A549 (cell line): Measurements from ENCODE around the gene UNC45A. TPM values are rescaled to one million over a fixed set of nuclear protein-coding genes. Genes with fewer than 3 reads are reported as not detected.
A peak's percentile ranks its signal among the peaks of the same experiment; 100 is the strongest.

ENCODE experiments used
- ATAC-seq, 2 experiments: fragments of 200-7000 bp in 1 of 2; fragments of >200 bp in 1 of 2; cut with Nextera tagmentation in 1 of 2; cut with Tn5 transposase in 1 of 2; 3 replicates each; pipeline versions ENCODE4 v1.8.0 to v1.9.1; 2018 to 2020; ENCODE audit warnings: mild to moderate bottlenecking in 1 of 2, moderate library complexity in 1 of 2
- CTCF ChIA-PET: fragments of 300-600 bp; sonication (Branson Sonifier 250); formaldehyde crosslinking; extraction: SDS; loops from one replicate; lab custom pipeline; 2021; ENCODE audit warnings: antibody characterized with exemption, inconsistent platforms; lab: Yijun Ruan, JAX
- POLR2A ChIA-PET: fragments of 350-600 bp; formaldehyde crosslinking; extraction: SDS; loops from one replicate; lab custom pipeline; 2021; ENCODE audit warnings: antibody characterized with exemption, inconsistent platforms; lab: Yijun Ruan, JAX
- DNase-seq, 2 experiments: peaks; one replicate each; pipeline versions ENCODE4 v3.0.0 to v3.0.0-alpha.2; 2011 to 2016; ENCODE audit warnings: low read depth in 1 of 2, low spot score in 1 of 2
- FAIRE-seq: peaks from 2 replicates; lab custom pipeline; 2011; peaks lifted over from hg19 to GRCh38; lab: Jason Lieb, UNC
- H3K27ac ChIP-seq, 2 experiments: fragments of >200 bp; sonication (Bioruptor Twin); formaldehyde crosslinking; 3 replicates each; pipeline ENCODE4 v1.5.1; 2016 to 2017
- H3K4me1 ChIP-seq: fragments of >200 bp; sonication (Bioruptor Twin); formaldehyde crosslinking; 3 replicates; pipeline ENCODE4 v1.6.1; 2016
- H3K4me2 ChIP-seq: fragments of >200 bp; sonication (Bioruptor Twin); formaldehyde crosslinking; 3 replicates; pipeline ENCODE4 v1.6.1; 2016
- H3K4me3 ChIP-seq: fragments of >200 bp; sonication (Bioruptor Twin); formaldehyde crosslinking; 3 replicates; pipeline ENCODE4 v1.5.1; 2016
- H3K9me3 ChIP-seq: fragments of >200 bp; sonication (Bioruptor Twin); formaldehyde crosslinking; 3 replicates; pipeline ENCODE4 v1.6.1; 2016
- BHLHE40 ChIP-seq: IDR thresholded peaks from 2 replicates; pipeline ENCODE4 v1.6.1; 2012; ENCODE audit warnings: low read depth, low read length, inconsistent platforms
- CBX2 ChIP-seq: fragments of 200-600 bp; sonication (generic); IDR thresholded peaks from 2 replicates; pipeline ENCODE4 v1.6.1; 2016; ENCODE audit warnings: low read depth, mild to moderate bottlenecking, borderline replicate concordance
- CHD2 ChIP-seq: fragments of 150-350 bp; IDR thresholded peaks from 2 replicates; pipeline ENCODE4 v1.6.1; 2014; ENCODE audit warnings: low read length; ENCODE audit not compliant: partially characterized antibody
- EHMT2 ChIP-seq: fragments of 200-600 bp; sonication (generic); IDR thresholded peaks from 2 replicates; pipeline ENCODE4 v1.6.1; 2016; ENCODE audit warnings: antibody characterized with exemption, low read depth, mild to moderate bottlenecking, moderate library complexity
- FOXS1 ChIP-seq: fragments of 250-450 bp; sonication (Bioruptor Pico); IDR thresholded peaks from 2 replicates; pipeline ENCODE4 v1.5.0; 2020; ENCODE audit warnings: mild to moderate bottlenecking, moderate library complexity
- JUN ChIP-seq, 2 experiments: fragments of >200 bp; sonication (Bioruptor Twin); formaldehyde crosslinking; IDR thresholded peaks; 2 replicates in 1 of 2; 3 replicates in 1 of 2; pipeline ENCODE4 v1.6.1; 2016 to 2017
- NPAS2 ChIP-seq: fragments of 250-450 bp; sonication (Bioruptor Pico); IDR thresholded peaks from 2 replicates; pipeline ENCODE4 v1.8.0; 2022; ENCODE audit warnings: mild to moderate bottlenecking, moderate library complexity, borderline replicate concordance
- RARB ChIP-seq: fragments of 250-450 bp; sonication (Bioruptor Pico); IDR thresholded peaks from 2 replicates; pipeline ENCODE4 v1.8.0; 2021; ENCODE audit warnings: mild to moderate bottlenecking, moderate library complexity
- TFCP2L1 ChIP-seq: fragments of 250-450 bp; sonication (Bioruptor Pico); IDR thresholded peaks from 2 replicates; pipeline ENCODE4 v1.5.0; 2021; ENCODE audit warnings: mild to moderate bottlenecking
- ZFP36 ChIP-seq: fragments of 450-650 bp; IDR thresholded peaks from 2 replicates; pipeline ENCODE4 v1.6.1; 2014; ENCODE audit warnings: borderline replicate concordance; ENCODE audit not compliant: partially characterized antibody
- WGBS: methylation state at CpG from one replicate; pipeline ENCODE4 v1.1.6; 2017; ENCODE audit errors: missing lambda C conversion rate; 5-methylcytosine and 5-hydroxymethylcytosine counted together
- polyA plus RNA-seq, 4 experiments: library from polyadenylated mRNA; depleted of rRNA in 3 of 4; stranded (reverse); fragments of >200 nt; fragmentation: RNase III in 1 of 4; extraction: RNeasy Plus Mini Kit Qiagen cat#74134 plus additional on column Dnase treatment in 1 of 4; gene quantifications; 2 replicates in 3 of 4; 3 replicates in 1 of 4; pipeline ENCODE4 v1.2.3, GENCODE V29; 2011 to 2017
- TF ChIP-seq, protein P1 (sequence below): fragments of >200 bp; sonication (Bioruptor Twin); formaldehyde crosslinking; IDR thresholded peaks from 3 replicates; pipeline ENCODE4 v1.6.1; 2016
- TF ChIP-seq, protein P2 (sequence below): fragments of 150-350 bp; IDR thresholded peaks from 2 replicates; pipeline ENCODE4 v1.6.1; 2014; ENCODE audit warnings: low read depth, mild to moderate bottlenecking, low read length
- TF ChIP-seq, protein P3 (sequence below): fragments of >200 bp; sonication (Bioruptor Twin); formaldehyde crosslinking; IDR thresholded peaks from 3 replicates; pipeline ENCODE4 v1.5.1; 2016
- TF ChIP-seq, protein P4 (sequence below): fragments of >200 bp; sonication (Bioruptor Twin); formaldehyde crosslinking; IDR thresholded peaks from 2 replicates; pipeline ENCODE4 v1.6.1; 2016
- TF ChIP-seq, protein P5 (sequence below): IDR thresholded peaks from 2 replicates; pipeline ENCODE4 v1.6.1; 2012
- TF ChIP-seq, protein P6 (sequence below): fragments of 450-650 bp; IDR thresholded peaks from 2 replicates; pipeline ENCODE4 v1.6.1; 2014; ENCODE audit warnings: antibody characterized with exemption
- TF ChIP-seq, protein P7 (sequence below): IDR thresholded peaks from 2 replicates; pipeline ENCODE4 v1.6.1; 2012

UNC45A gene
- polyA plus RNA-seq, 2 of the 4 experiments (the other 2 are of a cell fraction), result 48.2 to 80.4 TPM

DNA sequence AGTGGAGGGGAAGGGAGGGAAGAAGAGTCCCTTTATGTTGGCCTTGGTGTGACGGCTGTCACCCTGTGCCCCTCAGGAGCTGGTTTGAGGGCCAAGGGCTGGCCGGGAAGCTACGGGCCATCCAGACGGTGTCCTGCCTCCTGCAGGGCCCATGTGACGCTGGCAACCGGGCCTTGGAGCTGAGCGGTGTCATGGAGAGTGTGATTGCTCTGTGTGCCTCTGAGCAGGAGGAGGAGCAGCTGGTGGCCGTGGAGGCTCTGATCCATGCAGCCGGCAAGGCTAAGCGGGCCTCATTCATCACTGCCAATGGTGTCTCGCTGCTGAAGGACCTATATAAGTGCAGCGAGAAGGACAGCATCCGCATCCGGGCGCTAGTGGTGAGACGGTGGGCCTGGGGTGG, 11.5 kb downstream of the UNC45A start:
- DNase-seq (no peak), ATAC-seq (no peak; a peak in 1 of 6 replicates), FAIRE-seq (no peak)
- no peak overlapping the region for H3K4me2 ChIP-seq
- peaks cover 11% of the 10 kb centered on the region for H3K4me1 ChIP-seq
- TF ChIP-seq, protein P1, sequence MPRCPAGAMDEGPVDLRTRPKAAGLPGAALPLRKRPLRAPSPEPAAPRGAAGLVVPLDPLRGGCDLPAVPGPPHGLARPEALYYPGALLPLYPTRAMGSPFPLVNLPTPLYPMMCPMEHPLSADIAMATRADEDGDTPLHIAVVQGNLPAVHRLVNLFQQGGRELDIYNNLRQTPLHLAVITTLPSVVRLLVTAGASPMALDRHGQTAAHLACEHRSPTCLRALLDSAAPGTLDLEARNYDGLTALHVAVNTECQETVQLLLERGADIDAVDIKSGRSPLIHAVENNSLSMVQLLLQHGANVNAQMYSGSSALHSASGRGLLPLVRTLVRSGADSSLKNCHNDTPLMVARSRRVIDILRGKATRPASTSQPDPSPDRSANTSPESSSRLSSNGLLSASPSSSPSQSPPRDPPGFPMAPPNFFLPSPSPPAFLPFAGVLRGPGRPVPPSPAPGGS, result no peak
- no peak for TF ChIP-seq CBX2
- TF ChIP-seq, protein P2, sequence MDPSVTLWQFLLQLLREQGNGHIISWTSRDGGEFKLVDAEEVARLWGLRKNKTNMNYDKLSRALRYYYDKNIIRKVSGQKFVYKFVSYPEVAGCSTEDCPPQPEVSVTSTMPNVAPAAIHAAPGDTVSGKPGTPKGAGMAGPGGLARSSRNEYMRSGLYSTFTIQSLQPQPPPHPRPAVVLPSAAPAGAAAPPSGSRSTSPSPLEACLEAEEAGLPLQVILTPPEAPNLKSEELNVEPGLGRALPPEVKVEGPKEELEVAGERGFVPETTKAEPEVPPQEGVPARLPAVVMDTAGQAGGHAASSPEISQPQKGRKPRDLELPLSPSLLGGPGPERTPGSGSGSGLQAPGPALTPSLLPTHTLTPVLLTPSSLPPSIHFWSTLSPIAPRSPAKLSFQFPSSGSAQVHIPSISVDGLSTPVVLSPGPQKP, result no peak
- TF ChIP-seq EHMT2, result no peak
- TF ChIP-seq JUN (IDR thresholded peaks at IDR 0.05), result no peak
- TF ChIP-seq ZFP36, result no peak
- TF ChIP-seq RARB (CRISPR knock-in tag), result no peak
- no peak for TF ChIP-seq TFCP2L1 (CRISPR knock-in tag)
- TF ChIP-seq BHLHE40, result no peak
- no peak for TF ChIP-seq FOXS1
- TF ChIP-seq, protein P3, sequence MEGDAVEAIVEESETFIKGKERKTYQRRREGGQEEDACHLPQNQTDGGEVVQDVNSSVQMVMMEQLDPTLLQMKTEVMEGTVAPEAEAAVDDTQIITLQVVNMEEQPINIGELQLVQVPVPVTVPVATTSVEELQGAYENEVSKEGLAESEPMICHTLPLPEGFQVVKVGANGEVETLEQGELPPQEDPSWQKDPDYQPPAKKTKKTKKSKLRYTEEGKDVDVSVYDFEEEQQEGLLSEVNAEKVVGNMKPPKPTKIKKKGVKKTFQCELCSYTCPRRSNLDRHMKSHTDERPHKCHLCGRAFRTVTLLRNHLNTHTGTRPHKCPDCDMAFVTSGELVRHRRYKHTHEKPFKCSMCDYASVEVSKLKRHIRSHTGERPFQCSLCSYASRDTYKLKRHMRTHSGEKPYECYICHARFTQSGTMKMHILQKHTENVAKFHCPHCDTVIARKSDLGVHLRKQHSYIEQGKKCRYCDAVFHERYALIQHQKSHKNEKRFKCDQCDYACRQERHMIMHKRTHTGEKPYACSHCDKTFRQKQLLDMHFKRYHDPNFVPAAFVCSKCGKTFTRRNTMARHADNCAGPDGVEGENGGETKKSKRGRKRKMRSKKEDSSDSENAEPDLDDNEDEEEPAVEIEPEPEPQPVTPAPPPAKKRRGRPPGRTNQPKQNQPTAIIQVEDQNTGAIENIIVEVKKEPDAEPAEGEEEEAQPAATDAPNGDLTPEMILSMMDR, result no peak
- TF ChIP-seq, protein P4, sequence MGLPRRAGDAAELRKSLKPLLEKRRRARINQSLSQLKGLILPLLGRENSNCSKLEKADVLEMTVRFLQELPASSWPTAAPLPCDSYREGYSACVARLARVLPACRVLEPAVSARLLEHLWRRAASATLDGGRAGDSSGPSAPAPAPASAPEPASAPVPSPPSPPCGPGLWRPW, result no peak
- TF ChIP-seq, protein P5, sequence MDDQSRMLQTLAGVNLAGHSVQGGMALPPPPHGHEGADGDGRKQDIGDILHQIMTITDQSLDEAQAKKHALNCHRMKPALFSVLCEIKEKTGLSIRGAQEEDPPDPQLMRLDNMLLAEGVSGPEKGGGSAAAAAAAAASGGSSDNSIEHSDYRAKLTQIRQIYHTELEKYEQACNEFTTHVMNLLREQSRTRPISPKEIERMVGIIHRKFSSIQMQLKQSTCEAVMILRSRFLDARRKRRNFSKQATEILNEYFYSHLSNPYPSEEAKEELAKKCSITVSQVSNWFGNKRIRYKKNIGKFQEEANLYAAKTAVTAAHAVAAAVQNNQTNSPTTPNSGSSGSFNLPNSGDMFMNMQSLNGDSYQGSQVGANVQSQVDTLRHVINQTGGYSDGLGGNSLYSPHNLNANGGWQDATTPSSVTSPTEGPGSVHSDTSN, result no peak
- TF ChIP-seq, protein P6, sequence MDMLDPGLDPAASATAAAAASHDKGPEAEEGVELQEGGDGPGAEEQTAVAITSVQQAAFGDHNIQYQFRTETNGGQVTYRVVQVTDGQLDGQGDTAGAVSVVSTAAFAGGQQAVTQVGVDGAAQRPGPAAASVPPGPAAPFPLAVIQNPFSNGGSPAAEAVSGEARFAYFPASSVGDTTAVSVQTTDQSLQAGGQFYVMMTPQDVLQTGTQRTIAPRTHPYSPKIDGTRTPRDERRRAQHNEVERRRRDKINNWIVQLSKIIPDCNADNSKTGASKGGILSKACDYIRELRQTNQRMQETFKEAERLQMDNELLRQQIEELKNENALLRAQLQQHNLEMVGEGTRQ, result no peak
- TF ChIP-seq NPAS2 (CRISPR knock-in tag), result no peak
- TF ChIP-seq CHD2, result no peak
- WGBS, result 96% methylated on average over 12 of the region's 16 CpGs
- H3K4me3 ChIP-seq, result no peak overlapping the region
- no peak overlapping the region for H3K27ac ChIP-seq
- POLR2A ChIA-PET, result interaction anchor here (0.6 to 2.0 kb wide), 3 partner anchors 8 to 1898 kb away, joined by 3 to 5 read pairs (median 5); partner anchors contain the start of genes RCCD1 and UNC45A
- H3K9me3 ChIP-seq, result no peaks in the 10 kb centered on the region
- CTCF ChIA-PET, result interaction anchor here (0.6 to 25.4 kb wide), 10 partner anchors 8 to 627 kb away, joined by 3 to 536 read pairs (median 5); partner anchors contain the start of genes HDDC3, RCCD1, UNC45A and VPS33B

DNA sequence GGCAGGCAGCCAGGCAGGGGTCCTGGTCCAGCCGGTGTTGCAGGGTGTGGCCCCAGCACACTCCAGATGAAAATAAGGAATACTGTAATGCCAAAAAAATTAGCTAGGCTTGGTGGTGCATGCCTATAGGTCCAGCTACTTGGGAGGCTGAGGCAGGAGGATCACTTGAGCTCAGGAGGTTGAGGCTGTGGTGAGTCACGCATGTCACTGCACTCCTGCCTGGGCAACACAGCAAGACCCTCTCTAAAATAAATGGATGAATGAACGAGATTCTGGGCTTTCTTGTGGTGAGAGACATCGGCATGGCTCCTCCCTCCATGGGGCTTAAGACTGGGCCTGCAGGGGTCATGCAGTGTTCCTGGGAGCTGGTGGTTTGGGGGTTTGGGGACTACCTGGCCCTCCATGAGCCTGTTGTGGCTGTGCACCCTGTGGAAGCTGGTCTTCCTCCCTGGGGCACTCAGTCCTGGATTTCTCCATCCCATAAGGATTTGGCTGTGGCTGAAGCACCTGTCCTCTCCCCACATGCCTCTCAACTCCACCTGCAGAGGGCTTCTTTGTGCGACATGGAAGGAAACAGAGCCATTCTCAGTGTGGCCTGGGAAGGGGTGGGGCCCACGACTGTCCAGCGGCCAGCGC, 12.0 kb downstream of the UNC45A start:
- FAIRE-seq (no peak), DNase-seq (no peak), ATAC-seq (0 out of 6 replicates have a peak, but pooled peaks have one; percentile 2 to 10)
- WGBS, result 93% methylated on average over 8 of the region's 8 CpGs
- no peak overlapping the region for H3K4me2 ChIP-seq
- no peaks in the 10 kb centered on the region for H3K9me3 ChIP-seq
- no peak overlapping the region for H3K4me3 ChIP-seq
- ChIA-PET POLR2A (interaction anchor here (0.6 to 2.0 kb wide), 2 partner anchors 12 to 198 kb away, joined by 4 to 5 read pairs; partner anchors contain the start of gene UNC45A), CTCF (interaction anchor here (0.6 to 25.4 kb wide), 10 partner anchors 7 to 652 kb away, joined by 3 to 536 read pairs (median 4); partner anchors contain the start of genes HDDC3, RCCD1, UNC45A and VPS33B)
- TF ChIP-seq, protein P7, sequence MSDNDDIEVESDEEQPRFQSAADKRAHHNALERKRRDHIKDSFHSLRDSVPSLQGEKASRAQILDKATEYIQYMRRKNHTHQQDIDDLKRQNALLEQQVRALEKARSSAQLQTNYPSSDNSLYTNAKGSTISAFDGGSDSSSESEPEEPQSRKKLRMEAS, result no peak
- H3K27ac ChIP-seq, result no peak overlapping the region
- H3K4me1 ChIP-seq, result peaks cover 11% of the 10 kb centered on the region
